A673 (cell line): Measurements from ENCODE around the gene VSIG1.

ENCODE experiments used
- CTCF ChIP-seq: fragments of 300-800, 200-600 bp; sonication (generic); conservative IDR thresholded peaks from 2 replicates; pipeline ENCODE4 v1.5.1; 2017; ENCODE audit warnings: low read depth, mild to moderate bottlenecking, antibody characterized with exemption, low read length, moderate library complexity, mixed read lengths
- EZH2 ChIP-seq: fragments of 200-600 bp; sonication (generic); IDR thresholded peaks from 2 replicates; pipeline ENCODE4 v1.6.1; 2017; ENCODE audit warnings: borderline replicate concordance, low read depth, mild to moderate bottlenecking, mixed read lengths, antibody characterized with exemption, low read length; ENCODE audit not compliant: poor library complexity, severe bottlenecking

GRCh38 chrX:108114541-108114940 lies 69.7 kb downstream of the VSIG1 start:
- TF ChIP-seq CTCF (no peak), EZH2 (no peak)
